ENCODE data around the gene CELF5. TPM values are rescaled to one million over a fixed set of nuclear protein-coding genes. Genes with fewer than 3 reads are reported as not detected.
"Not testable (repeated sequence)": the region's sequence is repeated elsewhere in the genome, so short reads cannot be mapped to it uniquely, and the experiment has no call there.

Gene CELF5
- total RNA-seq, 1 donor, result under 0.01 TPM

- peak; percentile 24 to 76 (median 70) for DNase-seq (ENCODE audit: low read depth in 2 of 3, low spot score in 2 of 3)
These were observed 61.3 kb downstream of the CELF5 start for GRCh38 chr19:3285647-3286176.

GRCh38 chr19:3287814-3288213, 63.4 kb downstream of the CELF5 start:
- DNase-seq (ENCODE audit: low read depth in 2 of 3, low spot score in 2 of 3), result no peak

- DNase-seq (ENCODE audit: low read depth in 2 of 3, low spot score in 2 of 3), result not testable (repeated sequence)
These were observed 64.0 kb downstream of the CELF5 start for GRCh38 chr19:3288437-3288836.

- no peak for DNase-seq (ENCODE audit: low read depth in 2 of 3, low spot score in 2 of 3)
These were observed 65.6 kb downstream of the CELF5 start for GRCh38 chr19:3289971-3290569.

GRCh38 chr19:3290858-3291257, 66.4 kb downstream of the CELF5 start:
- DNase-seq (ENCODE audit: low read depth in 2 of 3, low spot score in 2 of 3), result not testable (repeated sequence)

DNA sequence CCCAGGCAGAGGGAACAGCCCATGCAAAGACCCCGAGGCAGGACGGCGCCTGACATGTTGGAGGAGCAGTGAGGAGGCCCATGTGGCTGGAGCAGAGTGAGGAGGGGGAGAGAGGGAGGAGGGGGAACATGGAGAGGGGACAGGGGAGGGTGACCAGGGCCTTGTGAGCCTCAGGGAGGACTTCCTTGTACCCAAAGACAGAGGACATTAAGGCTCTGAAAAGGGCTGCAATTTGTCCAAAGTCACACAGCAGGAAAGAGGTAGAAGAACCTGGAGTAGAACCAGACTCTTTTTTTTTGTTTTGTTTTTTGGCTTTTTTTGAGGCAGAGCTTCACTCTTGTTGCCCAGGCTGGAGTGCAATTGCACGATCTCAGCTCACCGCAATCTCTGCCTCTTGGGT, 67.2 kb downstream of the CELF5 start:
- DNase-seq (ENCODE audit: low read depth in 2 of 3, low spot score in 2 of 3), result no peak

- no peak for DNase-seq (ENCODE audit: low read depth in 2 of 3, low spot score in 2 of 3)
These were observed 68.6 kb downstream of the CELF5 start for GRCh38 chr19:3292958-3293529.

DNA sequence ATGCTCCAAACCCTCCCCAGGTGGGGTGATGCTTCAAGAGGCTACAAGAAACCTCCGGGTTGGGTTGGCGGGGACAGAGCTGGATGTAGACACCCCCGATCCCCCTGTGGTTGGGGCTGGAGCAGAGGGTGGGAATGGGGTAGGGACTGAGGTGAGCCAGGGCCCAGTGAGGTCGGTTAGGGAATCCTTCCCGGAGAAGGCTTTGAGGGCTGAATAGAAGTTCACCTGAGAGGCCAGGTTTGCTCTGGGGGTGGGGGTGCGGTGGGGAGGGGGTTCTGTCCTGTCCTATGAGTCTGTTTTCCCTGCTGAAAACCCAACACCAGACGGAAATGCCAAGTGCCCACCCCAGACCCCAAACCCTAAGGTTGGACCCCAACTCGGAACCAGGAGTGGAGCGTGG, 69.1 kb downstream of the CELF5 start:
- no peak for DNase-seq (ENCODE audit: low read depth in 2 of 3, low spot score in 2 of 3)

GRCh38 chr19:3294080-3294850, 69.8 kb downstream of the CELF5 start:
- no peak for DNase-seq (ENCODE audit: low read depth in 2 of 3, low spot score in 2 of 3)

GRCh38 chr19:3295581-3295980, 71.1 kb downstream of the CELF5 start:
- no peak for DNase-seq (ENCODE audit: low read depth in 2 of 3, low spot score in 2 of 3)

DNA sequence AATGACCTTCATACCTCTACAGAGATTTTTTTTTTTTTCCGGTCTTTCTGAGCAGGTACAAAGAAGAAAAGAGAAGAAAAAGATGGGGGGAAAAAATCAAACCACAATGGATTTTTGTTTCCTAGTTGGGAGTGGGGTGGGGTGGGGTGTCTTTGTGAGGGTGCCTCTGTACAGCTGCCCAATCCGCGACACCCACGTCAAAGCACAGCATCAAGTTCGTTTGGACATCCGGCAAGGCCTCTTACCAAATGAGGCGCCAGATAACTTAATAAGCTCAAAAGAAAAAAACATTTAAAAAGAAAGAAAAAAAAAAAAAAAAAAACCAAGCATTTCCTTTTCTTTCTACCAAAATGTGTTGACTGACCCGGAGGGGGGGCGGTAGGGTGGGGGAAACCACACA, 71.6 kb downstream of the CELF5 start:
- DNase-seq (ENCODE audit: low read depth in 2 of 3, low spot score in 2 of 3), result no peak

GRCh38 chr19:3296446-3296845, 72.0 kb downstream of the CELF5 start:
- DNase-seq (ENCODE audit: low read depth in 2 of 3, low spot score in 2 of 3), result no peak

GRCh38 chr19:3298853-3299449, 74.5 kb downstream of the CELF5 start:
- DNase-seq (ENCODE audit: low read depth in 2 of 3, low spot score in 2 of 3), result no peak

GRCh38 chr19:3300566-3300965, 76.1 kb downstream of the CELF5 start:
- DNase-seq (ENCODE audit: low read depth in 2 of 3, low spot score in 2 of 3), result not testable (repeated sequence)

- no peak for DNase-seq (ENCODE audit: low read depth in 2 of 3, low spot score in 2 of 3)
These were observed 78.3 kb downstream of the CELF5 start for GRCh38 chr19:3302755-3303154.

DNA sequence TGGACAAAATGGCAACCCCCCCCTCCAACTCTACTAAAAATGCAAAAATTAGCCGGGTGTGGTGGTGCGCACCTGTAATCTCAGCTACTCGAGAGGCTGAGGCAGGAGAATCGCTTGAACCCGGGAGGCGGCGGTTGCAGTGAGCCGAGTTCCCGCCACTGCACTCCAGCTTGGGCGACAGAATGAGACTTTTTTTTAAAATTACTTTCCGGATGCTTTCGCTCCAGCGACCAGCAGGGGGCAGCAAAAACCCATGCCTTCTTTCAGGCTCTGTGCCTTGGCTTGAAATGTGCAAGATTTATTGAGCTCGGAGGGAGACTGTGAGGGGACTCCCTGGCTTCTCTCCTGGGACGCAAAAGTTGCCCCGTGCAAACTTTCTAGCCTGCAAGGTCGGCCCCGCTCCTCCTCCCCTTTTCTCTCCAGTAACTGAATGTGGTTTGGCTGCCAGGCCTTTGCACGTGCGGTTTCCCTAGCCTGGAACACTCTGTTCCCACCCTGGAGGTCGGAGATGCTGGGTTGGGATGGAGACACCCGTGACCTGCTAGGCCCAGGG, 80.5 kb downstream of the CELF5 start:
- peak; percentile 67 to 89 (median 75) for DNase-seq (ENCODE audit: low read depth in 2 of 3, low spot score in 2 of 3)

DNA sequence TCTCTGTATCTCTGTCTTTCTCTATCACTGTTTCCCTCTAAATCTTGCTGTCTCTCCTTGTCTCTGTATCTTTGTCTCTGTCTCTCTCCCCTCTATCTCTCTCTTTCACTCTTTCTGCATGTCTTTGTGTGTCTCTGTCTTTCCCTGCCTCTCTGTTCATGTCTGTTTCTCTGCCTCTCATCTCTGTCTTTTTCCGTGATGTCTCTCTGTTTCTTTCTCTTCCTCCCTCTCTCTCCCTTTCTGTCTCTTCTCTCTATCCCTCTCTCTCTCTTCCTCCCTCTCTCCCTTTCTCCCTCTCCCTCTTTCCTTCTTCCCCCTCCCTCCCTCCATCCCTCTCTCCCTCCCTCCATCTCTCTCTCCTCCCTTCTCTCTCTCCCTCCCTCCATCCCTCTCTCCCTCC, 85.3 kb downstream of the CELF5 start:
- DNase-seq (ENCODE audit: low read depth in 2 of 3, low spot score in 2 of 3), result no peak

DNA sequence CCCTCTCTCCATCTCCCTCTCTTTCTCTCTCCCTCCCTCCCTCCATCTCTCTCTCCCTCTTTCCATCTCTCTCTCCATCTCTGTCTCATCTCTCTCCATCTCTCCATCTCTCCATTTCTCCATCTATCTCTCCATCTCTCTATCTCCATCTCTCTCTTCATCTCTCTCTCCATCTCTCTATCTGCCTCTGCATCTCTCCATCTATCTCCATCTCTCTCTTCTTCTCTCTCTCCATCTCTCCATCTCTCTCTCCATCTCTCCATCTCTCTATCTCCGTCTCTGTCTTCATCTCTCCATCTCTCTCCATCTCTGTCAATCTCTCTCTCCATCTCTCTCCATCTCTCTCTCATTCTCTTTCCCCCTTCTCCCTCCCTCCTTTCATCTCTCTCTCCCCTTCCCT, 85.8 kb downstream of the CELF5 start:
- DNase-seq (ENCODE audit: low read depth in 2 of 3, low spot score in 2 of 3), result no peak

DNA sequence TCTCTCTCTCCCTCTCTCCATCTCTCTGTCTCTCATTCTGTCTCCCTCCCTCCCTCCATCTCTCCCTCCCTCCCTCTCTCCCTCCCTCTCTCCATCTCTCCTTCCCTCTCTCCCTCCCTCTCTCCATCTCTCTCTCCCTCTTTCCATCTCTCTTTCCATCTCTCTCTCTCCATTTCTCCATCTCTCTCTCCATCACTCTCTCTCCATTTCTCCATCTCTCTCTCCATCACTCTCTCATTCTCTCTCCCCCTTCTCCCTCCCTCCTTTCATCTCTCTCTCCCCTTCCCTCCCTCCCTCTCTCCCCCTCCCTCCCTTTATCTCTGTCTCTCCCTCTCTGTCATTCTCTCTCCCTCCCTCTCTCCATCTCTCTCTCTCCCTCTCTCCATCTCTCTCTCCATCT, 86.2 kb downstream of the CELF5 start:
- no peak for DNase-seq (ENCODE audit: low read depth in 2 of 3, low spot score in 2 of 3)

- DNase-seq (ENCODE audit: low read depth in 2 of 3, low spot score in 2 of 3), result no peak
These were observed 88.7 kb downstream of the CELF5 start for GRCh38 chr19:3313199-3313575.
